ENCODE measurements around the gene KLF8. TPM values are rescaled to one million over a fixed set of nuclear protein-coding genes. Genes with fewer than 3 reads are reported as not detected.

KLF8 gene
- polyA plus RNA-seq, 4 donors, result 2.4 to 2.6 TPM; not detected in 2

GRCh38 chrX:56228914-56229313, 3.2 kb upstream of the KLF8 start:
- FAIRE-seq (no peak), DNase-seq (peak; percentile 1 to 6)
- Histone ChIP-seq H3K27me3 (ENCODE audit: control insufficient read depth in 3 of 3, insufficient read depth in 3 of 3, low read length in 3 of 3) (no peaks in the 10 kb centered on the region), H3K4me1 (ENCODE audit: control insufficient read depth in 3 of 3, insufficient read depth in 2 of 3, low read depth in 1 of 3, low read length in 2 of 3) (no peaks in the 10 kb centered on the region), H3K27ac (ENCODE audit: low read depth in 1 of 3, low read length in 2 of 3) (no peak overlapping the region), H3K36me3 (ENCODE audit: control insufficient read depth in 3 of 3, insufficient read depth in 2 of 3, low read depth in 1 of 3, low read length in 3 of 3) (no peaks in the 10 kb centered on the region), H3K9me3 (ENCODE audit: control insufficient read depth in 2 of 2, insufficient read depth in 1 of 2, low read depth in 1 of 2, low read length in 1 of 2) (no peaks in the 10 kb centered on the region), H3K4me3 (ENCODE audit: low read depth in 1 of 3, low read length in 3 of 3) (no peak overlapping the region)
- 11 to 36% (median 18%) methylated on average over 1 to 2 of the region's 2 CpGs for WGBS, 3 donors

GRCh38 chrX:56231537-56232090, 542 bp upstream of the KLF8 start:
- no peaks in the 10 kb centered on the region for H3K4me1 ChIP-seq (ENCODE audit: control insufficient read depth in 3 of 3, insufficient read depth in 2 of 3, low read depth in 1 of 3, low read length in 2 of 3)
- no peaks in the 10 kb centered on the region for H3K9me3 ChIP-seq (ENCODE audit: control insufficient read depth in 2 of 2, insufficient read depth in 1 of 2, low read depth in 1 of 2, low read length in 1 of 2)
- FAIRE-seq, result no peak
- WGBS, 3 donors, result 31 to 53% (median 47%) methylated on average over 10 of the region's 10 CpGs
- DNase-seq, result no peak
- H3K4me3 ChIP-seq (ENCODE audit: low read depth in 1 of 3, low read length in 3 of 3), result peak overlapping the region in 1 of 3 donors; percentile 30
- H3K27ac ChIP-seq (ENCODE audit: low read depth in 1 of 3, low read length in 2 of 3), result no peak overlapping the region
- H3K27me3 ChIP-seq (ENCODE audit: control insufficient read depth in 3 of 3, insufficient read depth in 3 of 3, low read length in 3 of 3), result no peaks in the 10 kb centered on the region
- H3K36me3 ChIP-seq (ENCODE audit: control insufficient read depth in 3 of 3, insufficient read depth in 2 of 3, low read depth in 1 of 3, low read length in 3 of 3), result no peaks in the 10 kb centered on the region

- H3K27me3 ChIP-seq (ENCODE audit: control insufficient read depth in 3 of 3, insufficient read depth in 3 of 3, low read length in 3 of 3), result no peaks in the 10 kb centered on the region
- WGBS, 3 donors, result 16 to 64% (median 47%) methylated on average over 17 of the region's 17 CpGs
- H3K9me3 ChIP-seq (ENCODE audit: control insufficient read depth in 2 of 2, insufficient read depth in 1 of 2, low read depth in 1 of 2, low read length in 1 of 2), result no peaks in the 10 kb centered on the region
- H3K27ac ChIP-seq (ENCODE audit: low read depth in 1 of 3, low read length in 2 of 3), result peak overlapping the region in 1 of 3 donors; percentile 49
- DNase-seq, result peak in 1 of 2 donors; percentile 2
- no peaks in the 10 kb centered on the region for H3K4me1 ChIP-seq (ENCODE audit: control insufficient read depth in 3 of 3, insufficient read depth in 2 of 3, low read depth in 1 of 3, low read length in 2 of 3)
- FAIRE-seq, result no peak
- H3K4me3 ChIP-seq (ENCODE audit: low read depth in 1 of 3, low read length in 3 of 3), result peak overlapping the region in 2 of 3 donors; percentile 28 to 40
- no peaks in the 10 kb centered on the region for H3K36me3 ChIP-seq (ENCODE audit: control insufficient read depth in 3 of 3, insufficient read depth in 2 of 3, low read depth in 1 of 3, low read length in 3 of 3)
Measured at GRCh38 chrX:56233100-56233499, 944 bp downstream of the KLF8 start.

GRCh38 chrX:56233682-56234081, 1.5 kb downstream of the KLF8 start:
- no peaks in the 10 kb centered on the region for H3K36me3 ChIP-seq (ENCODE audit: control insufficient read depth in 3 of 3, insufficient read depth in 2 of 3, low read depth in 1 of 3, low read length in 3 of 3)
- no peak overlapping the region for H3K27ac ChIP-seq (ENCODE audit: low read depth in 1 of 3, low read length in 2 of 3)
- 17 to 38% (median 32%) methylated on average over 8 of the region's 8 CpGs for WGBS, 3 donors
- no peaks in the 10 kb centered on the region for H3K4me1 ChIP-seq (ENCODE audit: control insufficient read depth in 3 of 3, insufficient read depth in 2 of 3, low read depth in 1 of 3, low read length in 2 of 3)
- H3K27me3 ChIP-seq (ENCODE audit: control insufficient read depth in 3 of 3, insufficient read depth in 3 of 3, low read length in 3 of 3), result no peaks in the 10 kb centered on the region
- DNase-seq, result peak in 1 of 2 donors; percentile 8
- peak overlapping the region in 1 of 3 donors; percentile 40 for H3K4me3 ChIP-seq (ENCODE audit: low read depth in 1 of 3, low read length in 3 of 3)
- no peak for FAIRE-seq
- H3K9me3 ChIP-seq (ENCODE audit: control insufficient read depth in 2 of 2, insufficient read depth in 1 of 2, low read depth in 1 of 2, low read length in 1 of 2), result no peaks in the 10 kb centered on the region

- no peak for FAIRE-seq
- Histone ChIP-seq H3K36me3 (ENCODE audit: control insufficient read depth in 3 of 3, insufficient read depth in 2 of 3, low read depth in 1 of 3, low read length in 3 of 3) (no peaks in the 10 kb centered on the region), H3K27ac (ENCODE audit: low read depth in 1 of 3, low read length in 2 of 3) (no peak overlapping the region), H3K27me3 (ENCODE audit: control insufficient read depth in 3 of 3, insufficient read depth in 3 of 3, low read length in 3 of 3) (no peaks in the 10 kb centered on the region), H3K4me3 (ENCODE audit: low read depth in 1 of 3, low read length in 3 of 3) (no peak overlapping the region), H3K4me1 (ENCODE audit: control insufficient read depth in 3 of 3, insufficient read depth in 2 of 3, low read depth in 1 of 3, low read length in 2 of 3) (no peaks in the 10 kb centered on the region), H3K9me3 (ENCODE audit: control insufficient read depth in 2 of 2, insufficient read depth in 1 of 2, low read depth in 1 of 2, low read length in 1 of 2) (no peaks in the 10 kb centered on the region)
- WGBS, 3 donors, result 2 to 9% (median 7%) methylated on average over 5 of the region's 5 CpGs
- peak; percentile 51 to 66 for DNase-seq
Measured at GRCh38 chrX:56248492-56248891, 16.3 kb downstream of the KLF8 start.

DNA sequence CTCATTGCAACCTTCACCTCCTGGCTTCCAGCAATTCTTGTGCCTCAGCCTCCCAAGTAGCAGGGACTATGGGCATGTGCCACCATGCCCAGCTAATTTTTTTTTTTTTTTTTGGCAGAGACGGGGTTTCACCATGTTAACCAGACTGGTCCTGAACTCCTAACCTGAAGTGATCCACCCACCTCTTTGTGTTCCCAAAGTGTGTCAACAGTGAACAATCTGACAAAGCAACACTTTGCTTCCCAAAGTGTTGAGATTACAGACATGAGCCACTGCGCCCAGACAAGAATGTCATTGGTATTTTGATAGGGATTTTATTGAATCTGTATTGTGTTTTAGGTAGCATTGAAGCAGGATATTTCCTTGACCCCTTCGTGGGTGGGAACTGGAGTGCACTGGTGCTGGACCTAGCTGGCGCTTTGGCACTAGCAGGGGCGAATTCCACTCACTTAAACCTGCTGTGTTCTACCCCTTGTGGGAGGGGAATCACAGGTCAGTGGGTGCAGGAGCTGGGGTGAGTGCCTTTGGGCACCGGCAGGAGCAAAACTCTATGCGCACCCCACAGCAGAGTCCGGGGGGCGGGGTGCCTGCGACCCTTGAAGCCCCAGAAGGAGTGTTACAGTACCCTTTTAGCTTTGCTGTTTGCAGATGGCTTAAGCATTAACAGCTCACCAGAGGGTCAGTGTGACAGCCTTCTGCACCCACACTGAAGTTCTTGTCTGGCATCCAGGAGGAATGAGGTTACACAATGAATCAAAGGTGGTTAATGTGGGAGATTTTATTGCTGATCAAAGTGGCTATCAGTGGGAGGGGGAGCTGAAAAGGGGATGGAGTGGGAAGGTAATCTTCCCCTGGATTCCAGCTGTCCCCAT, 21.9 kb downstream of the KLF8 start:
- 80 to 91% (median 85%) methylated on average over 9 to 10 of the region's 10 CpGs for WGBS, 3 donors
- FAIRE-seq, result no peak
- Histone ChIP-seq H3K27me3 (ENCODE audit: control insufficient read depth in 3 of 3, insufficient read depth in 3 of 3, low read length in 3 of 3) (no peaks in the 10 kb centered on the region), H3K27ac (ENCODE audit: low read depth in 1 of 3, low read length in 2 of 3) (no peak overlapping the region), H3K36me3 (ENCODE audit: control insufficient read depth in 3 of 3, insufficient read depth in 2 of 3, low read depth in 1 of 3, low read length in 3 of 3) (no peaks in the 10 kb centered on the region), H3K9me3 (ENCODE audit: control insufficient read depth in 2 of 2, insufficient read depth in 1 of 2, low read depth in 1 of 2, low read length in 1 of 2) (peaks cover 0 to 6% of the 10 kb centered on the region in 2 donors), H3K4me3 (ENCODE audit: low read depth in 1 of 3, low read length in 3 of 3) (no peak overlapping the region), H3K4me1 (ENCODE audit: control insufficient read depth in 3 of 3, insufficient read depth in 2 of 3, low read depth in 1 of 3, low read length in 2 of 3) (no peaks in the 10 kb centered on the region)
- DNase-seq, result no peak

DNA sequence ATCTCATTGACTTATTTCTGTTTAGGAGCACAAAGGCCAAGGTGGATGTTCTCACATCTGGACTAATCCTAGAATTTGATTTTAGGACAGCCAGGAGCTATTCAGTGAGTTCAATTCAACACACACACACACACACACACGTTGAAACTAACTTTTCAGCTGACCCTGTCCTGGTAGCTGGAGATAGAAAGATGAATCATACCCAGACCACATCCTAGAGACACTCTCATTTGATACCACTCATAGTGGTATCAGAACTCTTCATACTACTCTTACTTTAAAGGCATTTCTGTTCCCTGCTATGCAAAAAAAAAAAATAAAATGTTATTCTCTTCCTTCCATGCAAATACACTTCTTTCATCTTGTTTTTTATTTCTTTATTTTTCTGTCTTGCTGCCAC, 36.7 kb downstream of the KLF8 start:
- Histone ChIP-seq H3K27me3 (ENCODE audit: control insufficient read depth in 3 of 3, insufficient read depth in 3 of 3, low read length in 3 of 3) (no peaks in the 10 kb centered on the region), H3K9me3 (ENCODE audit: control insufficient read depth in 2 of 2, insufficient read depth in 1 of 2, low read depth in 1 of 2, low read length in 1 of 2) (no peaks in the 10 kb centered on the region), H3K36me3 (ENCODE audit: control insufficient read depth in 3 of 3, insufficient read depth in 2 of 3, low read depth in 1 of 3, low read length in 3 of 3) (no peaks in the 10 kb centered on the region), H3K27ac (ENCODE audit: low read depth in 1 of 3, low read length in 2 of 3) (no peak overlapping the region), H3K4me3 (ENCODE audit: low read depth in 1 of 3, low read length in 3 of 3) (no peak overlapping the region), H3K4me1 (ENCODE audit: control insufficient read depth in 3 of 3, insufficient read depth in 2 of 3, low read depth in 1 of 3, low read length in 2 of 3) (no peaks in the 10 kb centered on the region)
- FAIRE-seq (no peak), DNase-seq (no peak)
- WGBS, 3 donors, result 5 to 47% (median 39%) methylated on average over 1 of the region's 1 CpG

- Histone ChIP-seq H3K4me3 (ENCODE audit: low read depth in 1 of 3, low read length in 3 of 3) (no peak overlapping the region), H3K36me3 (ENCODE audit: control insufficient read depth in 3 of 3, insufficient read depth in 2 of 3, low read depth in 1 of 3, low read length in 3 of 3) (no peaks in the 10 kb centered on the region), H3K27ac (ENCODE audit: low read depth in 1 of 3, low read length in 2 of 3) (no peak overlapping the region), H3K4me1 (ENCODE audit: control insufficient read depth in 3 of 3, insufficient read depth in 2 of 3, low read depth in 1 of 3, low read length in 2 of 3) (no peaks in the 10 kb centered on the region), H3K9me3 (ENCODE audit: control insufficient read depth in 2 of 2, insufficient read depth in 1 of 2, low read depth in 1 of 2, low read length in 1 of 2) (no peaks in the 10 kb centered on the region), H3K27me3 (ENCODE audit: control insufficient read depth in 3 of 3, insufficient read depth in 3 of 3, low read length in 3 of 3) (no peaks in the 10 kb centered on the region)
- WGBS, 3 donors, result 80 to 93% (median 90%) methylated on average over 1 of the region's 1 CpG
- DNase-seq (no peak), FAIRE-seq (no peak)
Measured at GRCh38 chrX:56278692-56279091, 46.5 kb downstream of the KLF8 start.

Measured in small intestine (tissue), 7 donors.